ENCODE measurements around the gene SLC2A13.

- TF ChIP-seq CTCF (IDR thresholded peaks at IDR 0.05; ENCODE audit: insufficient read depth, low read length, poor library complexity, severe bottlenecking) (no peak), EZH2phosphoT487 (conservative IDR thresholded peaks at IDR 0.05; ENCODE audit: low read length) (no peak)
Observed at GRCh38 chr12:40122842-40123241, 17.0 kb upstream of the SLC2A13 start.
